Adipose tissue (tissue), 3 donors: ENCODE results near the gene PPP1R2C. TPM values are rescaled to one million over a fixed set of nuclear protein-coding genes. Genes with fewer than 3 reads are reported as not detected.

Source experiments
- H3K27ac ChIP-seq: one replicate; pipeline ENCODE4 v1.5.1; 2013; ENCODE audit warnings: low read depth, low read length
- WGBS, 3 donors: extraction: QIAGEN DNeasy Blood & Tissue Kit; methylation state at CpG; one replicate each; pipeline ENCODE4 v1.1.7; 2013; 5-methylcytosine and 5-hydroxymethylcytosine counted together
- polyA plus RNA-seq, 3 donors: library from polyadenylated mRNA; stranded (reverse); fragments of 200-250 nt; gene quantifications; one replicate each; pipeline ENCODE4 v1.2.3, GENCODE V29; 2013
- donor health status: healthy with polysubstance abuse.
- donor health status: Bipolar disorder and iron deficiency.
- donor health status: healthy.

The PPP1R2C gene
- polyA plus RNA-seq, 3 donors = not detected

DNA sequence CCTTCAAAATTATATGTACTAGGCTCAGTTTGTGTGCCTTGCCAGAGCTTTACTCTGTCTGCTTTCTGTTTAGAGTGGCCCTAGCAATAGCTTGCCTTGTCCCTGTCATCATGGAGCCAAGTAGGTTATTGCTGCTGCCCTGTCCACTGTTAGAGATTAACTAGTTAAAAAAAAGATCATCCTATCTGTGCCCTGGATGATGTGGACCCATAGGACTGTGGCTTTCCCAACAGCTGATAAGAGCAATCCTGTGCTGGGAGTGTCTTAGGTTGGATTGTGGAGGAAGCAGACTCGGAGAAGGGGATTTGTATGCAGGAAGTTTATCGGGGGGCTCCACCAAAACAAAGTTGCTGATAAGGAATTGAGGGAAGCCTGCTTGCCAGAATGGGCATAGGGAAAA, 23.8 kb downstream of the PPP1R2C start:
- H3K27ac ChIP-seq = no peak overlapping the region
- 68 to 80% (median 70%) methylated on average over 1 to 2 of the region's 2 CpGs for WGBS, 3 donors

DNA sequence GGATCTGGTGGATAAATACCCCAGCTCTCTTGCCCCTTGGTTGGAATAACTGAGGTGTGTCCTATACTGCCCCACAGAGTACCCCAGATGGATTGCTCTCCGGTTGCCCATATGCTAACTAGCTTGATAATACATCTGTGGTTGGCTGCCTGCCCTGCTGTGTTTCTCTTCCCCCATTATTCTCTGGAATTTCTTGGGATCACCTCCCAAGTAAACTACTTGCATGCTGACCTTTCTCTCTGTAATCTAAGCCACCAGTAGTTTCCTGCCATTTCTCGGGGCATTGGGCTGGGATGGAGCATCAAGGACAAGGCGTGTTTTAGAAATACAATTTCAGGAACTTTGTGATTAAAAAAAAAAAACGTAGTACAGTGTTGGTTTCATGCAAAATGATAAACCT, 25.2 kb downstream of the PPP1R2C start:
- 50% methylated on average over 4 of the region's 4 CpGs for WGBS, 3 donors
- no peak overlapping the region for H3K27ac ChIP-seq

DNA sequence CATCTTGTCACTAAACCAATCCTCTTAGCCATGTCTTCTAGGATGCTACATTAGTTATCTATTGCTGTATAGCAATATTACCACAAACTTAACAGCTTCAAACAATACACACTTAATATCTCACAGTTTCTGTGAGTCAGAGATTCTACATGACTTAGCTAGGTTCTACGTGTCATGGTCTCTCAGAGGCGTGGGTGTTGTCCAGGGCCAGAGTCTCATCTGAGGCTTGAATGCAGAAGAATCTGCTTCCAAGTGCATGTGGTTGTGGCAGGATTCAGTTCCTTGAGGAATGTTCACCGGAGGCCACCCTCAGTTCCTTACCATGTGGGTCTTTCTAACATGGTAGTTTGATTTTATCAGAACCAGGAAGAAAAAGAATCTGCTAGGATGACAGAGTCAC, 26.4 kb downstream of the PPP1R2C start:
- WGBS, 3 donors = 91 to 92% (median 92%) methylated on average over 3 of the region's 3 CpGs
- no peak overlapping the region for H3K27ac ChIP-seq

DNA sequence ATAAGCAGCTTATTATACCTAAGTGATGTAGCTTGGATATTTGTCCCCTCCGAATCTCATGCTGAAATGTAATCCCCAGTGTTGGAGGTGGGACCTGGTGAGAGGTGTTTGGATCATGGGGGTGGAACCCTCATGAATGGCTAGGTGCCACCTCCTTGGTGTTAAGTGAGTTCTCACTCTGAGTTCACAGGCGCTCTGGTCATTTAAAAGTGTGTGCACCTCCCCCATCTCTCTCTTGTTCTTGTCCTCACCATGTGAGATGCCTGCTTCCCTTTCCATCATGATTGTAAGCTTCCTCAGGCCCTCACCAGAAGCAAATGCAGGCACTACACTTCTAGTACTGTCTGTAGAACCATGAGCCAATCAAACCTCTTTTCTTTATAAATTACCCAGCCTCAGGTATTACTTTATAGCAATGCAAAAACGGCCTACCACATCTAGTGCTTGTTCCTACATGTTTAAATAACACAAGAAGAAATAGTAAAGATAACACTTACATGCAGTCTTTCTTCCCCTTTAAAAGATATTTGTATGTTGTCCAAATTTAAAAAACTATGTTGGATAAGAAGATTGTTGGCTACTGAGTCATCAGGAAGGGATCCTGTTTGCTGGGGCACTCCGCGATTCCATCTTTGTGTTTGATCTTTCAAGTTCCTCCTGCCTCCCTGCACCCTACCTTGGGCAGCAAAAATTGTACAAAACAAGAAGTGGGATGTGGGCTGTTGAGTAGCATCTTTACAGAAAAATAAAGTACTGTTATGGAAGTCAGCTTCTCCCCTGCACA, 29.7 kb downstream of the PPP1R2C start:
- no peak overlapping the region for H3K27ac ChIP-seq
- 62 to 80% (median 74%) methylated on average over 5 of the region's 5 CpGs for WGBS, 3 donors

DNA sequence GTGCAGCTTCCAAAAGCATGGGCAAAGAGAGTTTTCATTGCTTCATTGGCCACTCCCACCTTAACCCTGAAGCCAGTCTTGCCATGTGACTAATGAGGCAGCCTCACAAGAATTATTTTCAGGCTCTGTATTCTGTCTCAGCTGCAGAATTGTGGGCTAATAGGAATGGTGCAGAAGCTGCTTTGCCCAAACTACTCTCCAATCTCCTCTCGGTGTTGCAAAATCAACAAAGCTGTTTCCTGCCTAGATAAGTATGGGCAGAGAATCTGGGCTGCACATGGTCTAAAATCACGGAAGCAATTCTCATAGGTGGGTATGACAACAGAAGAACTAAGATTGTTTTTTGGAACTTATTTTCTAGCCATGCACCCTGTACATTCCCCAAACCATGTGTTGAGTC, 31.4 kb downstream of the PPP1R2C start:
- WGBS, 3 donors = 18 to 26% (median 24%) methylated on average over 2 of the region's 2 CpGs
- no peak overlapping the region for H3K27ac ChIP-seq

DNA sequence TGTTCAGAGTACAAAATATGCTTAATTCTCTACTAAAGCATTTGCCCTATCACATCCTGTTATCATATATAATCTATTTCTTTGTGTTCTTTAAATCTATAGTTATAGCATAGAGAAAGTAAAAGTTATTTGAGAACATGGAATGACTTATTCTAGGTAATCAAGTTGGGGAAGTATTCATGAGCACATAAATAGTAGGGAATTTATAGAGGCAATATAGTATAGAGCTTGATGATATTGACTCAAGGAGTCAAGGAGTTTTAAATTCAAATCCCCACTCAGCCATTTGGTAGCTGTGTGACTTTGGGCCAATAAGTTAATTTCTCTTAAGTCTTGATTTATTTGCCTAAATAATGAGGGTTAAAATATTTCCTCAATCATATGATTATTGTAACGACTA, 37.5 kb downstream of the PPP1R2C start:
- H3K27ac ChIP-seq = no peak overlapping the region
- WGBS, 3 donors = 58 to 86% (median 84%) methylated on average over 1 of the region's 1 CpG

DNA sequence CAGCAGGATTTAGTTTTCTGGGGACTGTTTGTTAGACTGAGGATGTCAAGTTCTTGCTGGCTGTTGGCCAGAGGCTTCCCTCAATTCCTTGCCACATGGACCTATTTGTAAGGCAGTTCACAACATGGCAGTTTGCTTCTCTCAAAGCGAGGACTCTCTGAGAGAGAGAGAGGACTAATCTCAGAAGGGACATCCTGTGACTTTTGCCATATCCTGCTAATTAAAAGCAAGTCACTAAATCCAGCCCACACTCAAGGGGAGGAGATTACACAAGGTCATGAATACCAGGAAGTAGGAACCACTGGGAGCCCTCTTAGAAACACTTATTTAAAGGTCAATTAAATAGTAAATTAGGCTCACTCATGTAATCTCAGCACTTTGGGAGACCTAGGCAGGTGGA, 38.2 kb downstream of the PPP1R2C start:
- no peak overlapping the region for H3K27ac ChIP-seq
- WGBS, 3 donors = 44 to 91% (median 52%) methylated on average over 1 of the region's 1 CpG

DNA sequence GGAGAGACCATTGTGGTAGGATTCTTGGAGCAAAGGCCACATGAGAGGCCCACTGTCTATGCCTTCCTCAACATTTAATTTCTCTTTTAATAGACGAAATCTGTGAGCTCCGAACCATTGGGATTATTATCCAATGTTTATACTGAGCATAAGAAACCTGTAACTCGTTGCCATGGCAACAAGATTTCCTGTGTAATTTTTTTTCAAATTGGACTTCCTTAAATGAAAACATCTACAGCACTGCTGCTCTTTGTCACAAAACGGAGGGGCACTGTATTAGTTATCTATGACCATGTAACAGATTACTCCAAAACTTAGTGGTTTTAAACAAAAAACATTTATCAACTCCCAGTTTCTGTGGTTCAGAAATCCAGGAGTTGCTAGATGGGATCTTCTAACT, 38.7 kb downstream of the PPP1R2C start:
- no peak overlapping the region for H3K27ac ChIP-seq
- 18 to 39% (median 28%) methylated on average over 4 of the region's 4 CpGs for WGBS, 3 donors

DNA sequence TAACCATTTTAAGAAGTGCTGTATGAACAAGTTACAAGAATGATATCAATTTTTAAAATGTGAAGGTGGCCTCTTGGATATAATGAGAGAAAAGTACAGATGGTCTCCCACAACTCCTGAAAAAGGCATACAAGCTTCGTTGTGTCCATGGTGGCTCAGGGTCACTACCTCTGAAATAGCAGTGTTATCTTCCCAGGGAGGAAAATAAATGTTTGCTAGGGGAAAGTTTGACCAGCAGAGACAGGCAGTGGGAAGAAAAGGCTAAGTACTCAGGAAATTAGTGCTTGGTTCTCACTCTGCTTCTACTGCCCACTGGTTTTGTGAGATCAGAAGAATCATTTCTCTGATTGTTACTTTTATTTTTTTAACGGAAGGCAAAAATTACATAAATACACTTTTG, 39.4 kb downstream of the PPP1R2C start:
- 64 to 93% (median 83%) methylated on average over 2 of the region's 2 CpGs for WGBS, 3 donors
- H3K27ac ChIP-seq = no peak overlapping the region

DNA sequence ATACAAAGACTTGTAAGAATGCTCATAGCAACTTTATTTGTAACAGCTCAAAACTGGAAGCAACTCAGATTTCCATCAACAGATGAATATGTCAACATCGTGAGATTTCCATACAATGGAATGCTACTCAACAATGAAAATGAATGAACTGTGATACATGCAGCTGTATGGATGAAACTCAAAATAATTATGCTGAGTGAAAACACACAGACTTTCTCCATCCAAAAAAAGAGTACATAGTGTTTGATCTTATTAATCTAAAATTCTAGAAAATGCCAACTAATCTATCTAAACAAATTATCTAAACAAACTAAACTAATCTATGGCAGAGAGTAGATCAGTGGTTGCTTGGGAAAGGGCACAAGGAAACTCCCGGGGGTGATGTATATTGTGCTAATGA, 42.7 kb downstream of the PPP1R2C start:
- WGBS, 3 donors = 81 to 91% (median 90%) methylated on average over 2 of the region's 2 CpGs
- no peak overlapping the region for H3K27ac ChIP-seq

DNA sequence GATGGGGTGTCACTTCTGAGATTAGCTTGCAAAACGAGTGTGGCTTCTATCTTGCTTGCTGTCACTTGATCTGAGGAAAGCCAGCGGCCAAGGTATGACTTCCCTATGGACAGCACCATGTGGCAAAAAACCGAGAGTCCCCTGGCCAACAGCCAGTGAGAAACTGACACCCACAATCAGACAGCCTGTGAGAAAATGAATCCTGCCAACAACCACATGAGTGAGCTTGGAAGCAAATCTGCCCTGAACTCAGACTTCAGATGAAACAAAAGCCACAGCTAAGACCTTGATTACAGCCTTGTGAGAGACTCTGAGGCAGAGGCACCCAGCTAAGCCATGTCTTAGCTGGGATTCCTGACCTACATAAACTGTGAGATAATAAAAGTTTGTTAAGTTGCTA, 45.5 kb downstream of the PPP1R2C start:
- no peak overlapping the region for H3K27ac ChIP-seq
- 10 to 58% (median 53%) methylated on average over 3 of the region's 3 CpGs for WGBS, 3 donors
